HFF-Myc (cell line): ENCODE measurements around the gene ATP1A4.

ENCODE experiments used
- DNase-seq: peaks from one replicate; pipeline ENCODE4 v3.0.0-alpha.2; 2011; ENCODE audit warnings: low read depth; ENCODE audit errors: extremely low read depth
- H3K4me3 ChIP-seq: replicated peaks from 2 replicates; pipeline ENCODE4 v1.5.1; 2011; ENCODE audit warnings: low read depth, mild to moderate bottlenecking, control low read depth, low read length
- TF ChIP-seq, protein P1 (sequence below): IDR thresholded peaks from 2 replicates; pipeline ENCODE4 v1.5.1; 2012; ENCODE audit warnings: mild to moderate bottlenecking, low read depth, low read length, control low read depth; ENCODE audit errors: missing control alignments

Gene ATP1A4

DNA sequence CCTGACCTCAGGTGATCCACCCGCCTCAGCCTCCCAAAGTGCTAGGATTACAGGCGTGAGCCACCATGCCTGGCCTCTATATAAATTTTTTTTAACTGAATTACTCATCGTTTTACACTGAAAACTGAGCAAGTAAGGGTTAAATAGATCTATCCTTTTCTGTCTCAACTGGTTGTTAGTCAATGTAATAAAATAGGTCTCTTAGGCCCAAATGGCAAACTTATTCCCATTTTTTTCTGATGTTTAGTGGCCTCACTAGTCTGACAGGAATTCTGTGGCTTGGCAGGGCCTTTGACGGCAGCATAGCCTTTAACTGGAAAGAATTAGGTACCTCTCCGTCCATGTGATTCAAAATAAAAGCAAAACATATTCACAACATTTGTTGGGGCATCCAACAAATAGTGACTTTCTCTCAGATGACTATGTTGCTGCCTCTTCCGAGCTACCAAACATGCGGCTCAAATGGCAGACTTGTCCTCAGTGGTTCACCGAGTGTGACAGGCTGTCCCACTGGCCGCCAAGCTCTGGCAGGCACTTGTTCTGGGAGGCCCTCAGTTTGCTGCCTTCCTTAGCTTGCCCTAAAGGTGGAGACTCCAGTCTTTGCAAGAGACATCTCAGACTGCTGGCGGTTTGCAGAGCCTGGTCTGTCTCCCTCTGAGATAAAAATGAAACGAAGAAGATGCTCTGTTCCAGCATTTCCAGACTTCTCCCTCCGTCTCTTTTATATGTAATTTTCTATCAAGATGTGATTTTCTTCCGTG, 17.4 kb downstream of the ATP1A4 start:
- no peak overlapping the region for H3K4me3 ChIP-seq
- DNase-seq: no peak
- TF ChIP-seq, protein P1, sequence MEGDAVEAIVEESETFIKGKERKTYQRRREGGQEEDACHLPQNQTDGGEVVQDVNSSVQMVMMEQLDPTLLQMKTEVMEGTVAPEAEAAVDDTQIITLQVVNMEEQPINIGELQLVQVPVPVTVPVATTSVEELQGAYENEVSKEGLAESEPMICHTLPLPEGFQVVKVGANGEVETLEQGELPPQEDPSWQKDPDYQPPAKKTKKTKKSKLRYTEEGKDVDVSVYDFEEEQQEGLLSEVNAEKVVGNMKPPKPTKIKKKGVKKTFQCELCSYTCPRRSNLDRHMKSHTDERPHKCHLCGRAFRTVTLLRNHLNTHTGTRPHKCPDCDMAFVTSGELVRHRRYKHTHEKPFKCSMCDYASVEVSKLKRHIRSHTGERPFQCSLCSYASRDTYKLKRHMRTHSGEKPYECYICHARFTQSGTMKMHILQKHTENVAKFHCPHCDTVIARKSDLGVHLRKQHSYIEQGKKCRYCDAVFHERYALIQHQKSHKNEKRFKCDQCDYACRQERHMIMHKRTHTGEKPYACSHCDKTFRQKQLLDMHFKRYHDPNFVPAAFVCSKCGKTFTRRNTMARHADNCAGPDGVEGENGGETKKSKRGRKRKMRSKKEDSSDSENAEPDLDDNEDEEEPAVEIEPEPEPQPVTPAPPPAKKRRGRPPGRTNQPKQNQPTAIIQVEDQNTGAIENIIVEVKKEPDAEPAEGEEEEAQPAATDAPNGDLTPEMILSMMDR: no peak

DNA sequence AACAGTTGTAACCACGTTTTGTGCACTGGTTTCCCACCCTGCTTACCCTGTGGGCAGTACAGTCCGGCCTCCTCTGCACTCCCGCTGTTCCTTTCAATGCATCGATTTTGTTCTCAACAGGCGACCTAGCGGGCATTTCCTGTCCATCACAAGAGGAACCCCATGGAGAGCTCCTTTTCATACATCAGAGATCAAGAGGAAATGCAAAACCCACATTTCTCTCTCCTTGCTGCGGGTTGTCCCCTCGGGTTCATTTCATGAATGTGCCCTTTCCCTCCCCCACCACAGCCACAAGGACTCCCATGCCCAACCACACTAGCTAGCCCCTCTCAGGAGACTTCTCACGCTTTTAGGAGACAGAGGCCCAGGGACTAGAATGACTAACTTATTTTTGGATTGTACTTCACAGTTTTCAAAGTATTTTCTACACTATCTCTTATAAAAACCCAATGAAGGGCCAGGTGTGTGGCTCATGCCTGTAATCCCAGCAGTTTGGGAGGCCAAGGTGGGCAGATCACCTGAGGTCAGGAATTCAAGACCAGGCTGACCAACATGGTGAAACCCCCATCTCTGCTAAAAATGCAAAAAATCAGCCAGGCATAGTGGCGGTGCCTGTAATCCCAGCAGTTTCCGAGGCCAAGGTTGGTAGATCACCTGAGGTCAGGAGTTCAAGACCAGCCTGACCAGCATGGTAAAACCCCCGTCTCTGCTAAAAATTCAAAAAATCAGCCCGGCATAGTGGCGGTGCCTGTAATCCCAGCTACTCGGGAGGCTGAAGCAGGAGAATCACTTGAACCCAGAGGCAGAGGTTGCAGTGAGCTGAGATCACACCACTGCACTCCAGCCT, 18.4 kb downstream of the ATP1A4 start:
- TF ChIP-seq, protein P1: no peak
- DNase-seq: no peak

DNA sequence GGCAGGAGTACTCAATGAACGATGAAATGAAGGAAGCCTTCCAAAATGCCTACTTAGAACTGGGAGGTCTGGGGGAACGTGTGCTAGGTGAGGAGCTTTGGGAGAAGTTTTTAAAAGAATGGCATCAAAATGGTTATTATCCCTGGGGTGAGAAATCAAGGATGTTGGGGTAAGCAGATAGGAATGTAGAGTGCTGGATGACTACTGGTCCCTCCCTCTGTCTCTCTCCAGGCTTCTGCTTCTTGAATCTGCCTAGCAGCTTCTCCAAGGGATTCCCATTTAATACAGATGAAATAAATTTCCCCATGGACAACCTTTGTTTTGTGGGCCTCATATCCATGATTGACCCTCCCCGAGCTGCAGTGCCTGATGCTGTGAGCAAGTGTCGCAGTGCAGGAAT, 20.0 kb downstream of the ATP1A4 start:
- DNase-seq: no peak
- TF ChIP-seq, protein P1: no peak
- H3K4me3 ChIP-seq: no peak overlapping the region

More for the DNA sequence above, 18.4 kb downstream of the ATP1A4 start:
- no peak overlapping the region for H3K4me3 ChIP-seq

DNA sequence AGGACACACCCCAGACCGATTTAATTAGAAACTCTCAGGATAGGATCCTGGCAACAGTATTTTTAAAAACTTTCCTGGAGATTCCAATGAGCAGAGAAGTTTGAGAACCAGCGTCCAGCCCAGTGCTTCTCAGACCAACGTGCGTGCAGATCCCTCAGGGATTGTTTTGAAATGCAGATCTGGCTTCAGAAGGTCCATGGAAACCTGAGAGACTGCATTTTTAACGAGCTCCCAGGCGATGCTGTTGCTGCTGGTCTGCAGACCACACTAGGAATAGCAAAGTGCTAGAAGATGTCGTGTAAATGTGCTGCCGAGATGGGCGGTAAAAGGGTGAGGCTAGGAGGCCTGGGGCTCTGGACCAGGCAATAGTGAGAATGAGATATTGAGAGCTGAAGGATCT, 20.6 kb downstream of the ATP1A4 start:
- H3K4me3 ChIP-seq: no peak overlapping the region
- TF ChIP-seq, protein P1: no peak

DNA sequence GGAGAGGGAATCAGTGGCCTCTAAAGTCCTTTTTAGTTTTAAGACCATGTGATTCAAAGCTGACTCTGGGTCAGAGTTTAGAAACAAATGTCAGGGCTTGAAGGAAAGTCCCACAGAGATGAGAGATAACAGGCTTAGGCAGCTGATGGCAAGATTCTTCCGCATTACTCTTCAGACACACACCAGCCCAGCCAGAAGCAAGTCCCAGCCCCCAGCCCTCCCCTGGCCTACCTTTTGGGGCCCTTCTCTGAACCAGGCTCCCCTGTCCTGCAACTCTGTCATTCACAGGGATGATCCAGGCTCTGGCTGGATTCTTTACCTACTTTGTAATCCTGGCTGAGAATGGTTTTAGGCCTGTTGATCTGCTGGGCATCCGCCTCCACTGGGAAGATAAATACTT, 25.8 kb downstream of the ATP1A4 start:
- TF ChIP-seq, protein P1: no peak
- H3K4me3 ChIP-seq: no peak overlapping the region
- no peak for DNase-seq

More for the DNA sequence above, 20.6 kb downstream of the ATP1A4 start:
- no peak for DNase-seq

DNA sequence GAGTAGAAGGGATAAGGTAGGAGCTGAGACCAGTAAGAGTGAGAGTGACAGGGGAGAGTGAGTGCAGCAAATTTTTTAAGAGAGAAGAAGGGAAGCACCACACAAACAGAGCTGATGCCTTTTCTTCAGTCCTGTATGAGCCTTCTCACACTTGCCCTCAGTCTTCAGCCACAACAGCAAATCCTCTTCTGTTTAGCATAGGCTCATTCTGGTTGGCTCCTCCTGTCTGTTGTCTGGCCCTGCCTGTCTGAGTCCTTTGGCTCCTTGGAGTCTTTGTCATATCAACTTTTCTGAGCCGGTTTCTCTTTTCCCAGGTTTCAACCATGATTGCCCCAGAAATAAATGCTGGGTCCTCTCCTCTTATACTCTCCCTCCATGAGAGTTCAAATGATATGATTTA, 26.3 kb downstream of the ATP1A4 start:
- no peak overlapping the region for H3K4me3 ChIP-seq
- no peak for DNase-seq
- TF ChIP-seq, protein P1: no peak
